ENCODE data around the gene KLHL29.

DNA sequence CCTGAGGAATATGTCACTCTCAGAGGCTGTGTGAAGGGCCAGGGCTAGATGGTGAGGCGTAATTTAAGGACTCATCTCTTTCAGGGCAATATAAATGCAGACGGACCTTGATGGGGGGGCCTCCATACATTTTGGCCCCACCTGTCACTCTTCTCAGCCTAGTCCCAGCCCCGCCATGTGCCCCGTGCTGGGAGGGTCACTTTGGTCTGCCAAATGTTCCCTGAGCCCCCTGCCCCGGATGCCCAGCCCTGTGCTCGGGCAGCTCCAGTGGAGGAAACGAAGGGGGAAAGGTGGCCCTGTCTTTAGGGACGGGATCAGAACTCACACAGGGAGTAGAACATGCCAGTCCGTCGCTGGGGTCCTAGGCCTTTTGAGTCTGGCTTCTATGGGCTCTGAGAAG, 168.6 kb downstream of the KLHL29 start:
- no peak for TF ChIP-seq POLR2A (IDR thresholded peaks at IDR 0.05)
- TF ChIP-seq, protein P1, sequence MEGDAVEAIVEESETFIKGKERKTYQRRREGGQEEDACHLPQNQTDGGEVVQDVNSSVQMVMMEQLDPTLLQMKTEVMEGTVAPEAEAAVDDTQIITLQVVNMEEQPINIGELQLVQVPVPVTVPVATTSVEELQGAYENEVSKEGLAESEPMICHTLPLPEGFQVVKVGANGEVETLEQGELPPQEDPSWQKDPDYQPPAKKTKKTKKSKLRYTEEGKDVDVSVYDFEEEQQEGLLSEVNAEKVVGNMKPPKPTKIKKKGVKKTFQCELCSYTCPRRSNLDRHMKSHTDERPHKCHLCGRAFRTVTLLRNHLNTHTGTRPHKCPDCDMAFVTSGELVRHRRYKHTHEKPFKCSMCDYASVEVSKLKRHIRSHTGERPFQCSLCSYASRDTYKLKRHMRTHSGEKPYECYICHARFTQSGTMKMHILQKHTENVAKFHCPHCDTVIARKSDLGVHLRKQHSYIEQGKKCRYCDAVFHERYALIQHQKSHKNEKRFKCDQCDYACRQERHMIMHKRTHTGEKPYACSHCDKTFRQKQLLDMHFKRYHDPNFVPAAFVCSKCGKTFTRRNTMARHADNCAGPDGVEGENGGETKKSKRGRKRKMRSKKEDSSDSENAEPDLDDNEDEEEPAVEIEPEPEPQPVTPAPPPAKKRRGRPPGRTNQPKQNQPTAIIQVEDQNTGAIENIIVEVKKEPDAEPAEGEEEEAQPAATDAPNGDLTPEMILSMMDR (IDR thresholded peaks at IDR 0.05), result no peak
